ENCODE results near the gene DPP10.

DPP10 gene

GRCh38 chr2:115541814-115542213 is 1099.4 kb downstream of the DPP10 start:
- Histone ChIP-seq H3K9me3 (ENCODE audit: control insufficient read depth in 2 of 2, low read length in 2 of 2) (no peaks in the 10 kb centered on the region), H3K9ac (ENCODE audit: low read length in 2 of 2) (no peak overlapping the region), H3K36me3 (ENCODE audit: control insufficient read depth in 2 of 2, insufficient read depth in 2 of 2, low read length in 2 of 2) (no peaks in the 10 kb centered on the region), H3K4me1 (ENCODE audit: control insufficient read depth, insufficient read depth, low read length) (no peaks in the 10 kb centered on the region), H3K27ac (ENCODE audit: low read length) (no peak overlapping the region), H3K4me3 (ENCODE audit: low read length in 2 of 2) (no peak overlapping the region), H3K27me3 (ENCODE audit: control insufficient read depth in 1 of 2, insufficient read depth in 2 of 2, low read length in 2 of 2) (no peaks in the 10 kb centered on the region)

- no peak overlapping the region for H3K27ac ChIP-seq (ENCODE audit: low read length)
Observed at GRCh38 chr2:115542331-115542730, 1099.9 kb downstream of the DPP10 start.

DNA sequence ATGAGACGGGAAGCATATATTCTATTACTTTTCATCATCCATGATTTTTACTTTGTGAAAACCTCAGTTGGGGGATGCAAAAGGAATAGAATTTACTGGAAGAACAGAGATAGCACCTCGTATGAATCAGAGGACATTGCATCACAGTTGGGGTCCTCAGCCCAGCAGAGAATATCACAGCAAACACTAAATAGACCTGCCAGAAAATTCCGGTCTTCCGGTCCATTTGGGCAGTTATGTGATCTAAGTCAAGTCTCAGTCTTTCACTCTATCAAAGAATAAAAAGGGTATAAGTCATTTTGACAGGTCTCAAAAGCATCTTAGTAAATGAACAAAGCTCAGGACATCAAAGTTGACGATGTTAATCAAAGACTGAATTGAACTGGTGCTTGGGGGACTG is 1100.6 kb downstream of the DPP10 start:
- no peaks in the 10 kb centered on the region for H3K4me1 ChIP-seq (ENCODE audit: control insufficient read depth, insufficient read depth, low read length)
- no peaks in the 10 kb centered on the region for H3K27me3 ChIP-seq (ENCODE audit: control insufficient read depth in 1 of 2, insufficient read depth in 2 of 2, low read length in 2 of 2)
- H3K4me3 ChIP-seq (ENCODE audit: low read length in 2 of 2): no peak overlapping the region
- H3K27ac ChIP-seq (ENCODE audit: low read length): no peak overlapping the region
- H3K36me3 ChIP-seq (ENCODE audit: control insufficient read depth in 2 of 2, insufficient read depth in 2 of 2, low read length in 2 of 2): no peaks in the 10 kb centered on the region
- no peaks in the 10 kb centered on the region for H3K9me3 ChIP-seq (ENCODE audit: control insufficient read depth in 2 of 2, low read length in 2 of 2)
- no peak overlapping the region for H3K9ac ChIP-seq (ENCODE audit: low read length in 2 of 2)

More at GRCh38 chr2:115542331-115542730, 1099.9 kb downstream of the DPP10 start:
- H3K9ac ChIP-seq (ENCODE audit: low read length in 2 of 2): no peak overlapping the region
- H3K9me3 ChIP-seq (ENCODE audit: control insufficient read depth in 2 of 2, low read length in 2 of 2): no peaks in the 10 kb centered on the region
- no peak overlapping the region for H3K4me3 ChIP-seq (ENCODE audit: low read length in 2 of 2)
- no peaks in the 10 kb centered on the region for H3K27me3 ChIP-seq (ENCODE audit: control insufficient read depth in 1 of 2, insufficient read depth in 2 of 2, low read length in 2 of 2)
- no peaks in the 10 kb centered on the region for H3K36me3 ChIP-seq (ENCODE audit: control insufficient read depth in 2 of 2, insufficient read depth in 2 of 2, low read length in 2 of 2)
- H3K4me1 ChIP-seq (ENCODE audit: control insufficient read depth, insufficient read depth, low read length): no peaks in the 10 kb centered on the region

GRCh38 chr2:115543461-115543860 is 1101.0 kb downstream of the DPP10 start:
- H3K4me3 ChIP-seq (ENCODE audit: low read length in 2 of 2): no peak overlapping the region

GRCh38 chr2:115549611-115550130 is 1107.2 kb downstream of the DPP10 start:
- Histone ChIP-seq H3K27ac (ENCODE audit: low read length) (no peak overlapping the region), H3K9me3 (ENCODE audit: control insufficient read depth in 2 of 2, low read length in 2 of 2) (no peaks in the 10 kb centered on the region), H3K36me3 (ENCODE audit: control insufficient read depth in 2 of 2, insufficient read depth in 2 of 2, low read length in 2 of 2) (no peaks in the 10 kb centered on the region), H3K27me3 (ENCODE audit: control insufficient read depth in 1 of 2, insufficient read depth in 2 of 2, low read length in 2 of 2) (no peaks in the 10 kb centered on the region), H3K9ac (ENCODE audit: low read length in 2 of 2) (no peak overlapping the region), H3K4me1 (ENCODE audit: control insufficient read depth, insufficient read depth, low read length) (no peaks in the 10 kb centered on the region), H3K4me3 (ENCODE audit: low read length in 2 of 2) (no peak overlapping the region)

More at GRCh38 chr2:115543461-115543860, 1101.0 kb downstream of the DPP10 start:
- Histone ChIP-seq H3K36me3 (ENCODE audit: control insufficient read depth in 2 of 2, insufficient read depth in 2 of 2, low read length in 2 of 2) (no peaks in the 10 kb centered on the region), H3K27ac (ENCODE audit: low read length) (no peak overlapping the region), H3K9ac (ENCODE audit: low read length in 2 of 2) (no peak overlapping the region), H3K4me1 (ENCODE audit: control insufficient read depth, insufficient read depth, low read length) (no peaks in the 10 kb centered on the region), H3K27me3 (ENCODE audit: control insufficient read depth in 1 of 2, insufficient read depth in 2 of 2, low read length in 2 of 2) (no peaks in the 10 kb centered on the region), H3K9me3 (ENCODE audit: control insufficient read depth in 2 of 2, low read length in 2 of 2) (no peaks in the 10 kb centered on the region)

GRCh38 chr2:115552726-115553125 is 1110.3 kb downstream of the DPP10 start:
- Histone ChIP-seq H3K36me3 (ENCODE audit: control insufficient read depth in 2 of 2, insufficient read depth in 2 of 2, low read length in 2 of 2) (no peaks in the 10 kb centered on the region), H3K9me3 (ENCODE audit: control insufficient read depth in 2 of 2, low read length in 2 of 2) (no peaks in the 10 kb centered on the region), H3K27me3 (ENCODE audit: control insufficient read depth in 1 of 2, insufficient read depth in 2 of 2, low read length in 2 of 2) (no peaks in the 10 kb centered on the region), H3K4me3 (ENCODE audit: low read length in 2 of 2) (no peak overlapping the region), H3K27ac (ENCODE audit: low read length) (no peak overlapping the region), H3K9ac (ENCODE audit: low read length in 2 of 2) (no peak overlapping the region), H3K4me1 (ENCODE audit: control insufficient read depth, insufficient read depth, low read length) (no peaks in the 10 kb centered on the region)

- Histone ChIP-seq H3K9ac (ENCODE audit: low read length in 2 of 2) (no peak overlapping the region), H3K4me1 (ENCODE audit: control insufficient read depth, insufficient read depth, low read length) (no peaks in the 10 kb centered on the region), H3K4me3 (ENCODE audit: low read length in 2 of 2) (no peak overlapping the region), H3K9me3 (ENCODE audit: control insufficient read depth in 2 of 2, low read length in 2 of 2) (no peaks in the 10 kb centered on the region), H3K27me3 (ENCODE audit: control insufficient read depth in 1 of 2, insufficient read depth in 2 of 2, low read length in 2 of 2) (no peaks in the 10 kb centered on the region), H3K27ac (ENCODE audit: low read length) (no peak overlapping the region), H3K36me3 (ENCODE audit: control insufficient read depth in 2 of 2, insufficient read depth in 2 of 2, low read length in 2 of 2) (no peaks in the 10 kb centered on the region)
Observed at GRCh38 chr2:115554153-115554552, 1111.7 kb downstream of the DPP10 start.

DNA sequence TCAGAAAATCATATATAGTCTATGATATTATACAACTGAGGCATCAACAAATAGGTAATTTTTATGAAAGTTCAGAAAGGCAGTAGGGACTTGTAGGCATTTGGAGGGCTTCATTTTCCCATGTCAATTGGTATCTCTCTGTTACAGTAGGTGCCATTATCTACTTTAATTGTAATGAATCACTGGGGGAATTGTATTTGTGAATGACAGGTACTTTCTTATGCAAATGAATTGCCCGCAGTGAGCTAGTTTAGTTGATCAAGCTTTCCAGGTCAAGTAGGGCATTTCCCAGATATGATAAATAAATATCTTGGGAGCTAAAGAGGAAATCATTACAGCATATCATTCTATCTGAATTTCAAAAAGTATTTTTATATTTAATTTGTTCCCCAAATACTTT is 1116.3 kb downstream of the DPP10 start:
- Histone ChIP-seq H3K4me1 (ENCODE audit: control insufficient read depth, insufficient read depth, low read length) (no peaks in the 10 kb centered on the region), H3K9ac (ENCODE audit: low read length in 2 of 2) (no peak overlapping the region), H3K9me3 (ENCODE audit: control insufficient read depth in 2 of 2, low read length in 2 of 2) (no peaks in the 10 kb centered on the region), H3K27ac (ENCODE audit: low read length) (no peak overlapping the region), H3K36me3 (ENCODE audit: control insufficient read depth in 2 of 2, insufficient read depth in 2 of 2, low read length in 2 of 2) (no peaks in the 10 kb centered on the region), H3K27me3 (ENCODE audit: control insufficient read depth in 1 of 2, insufficient read depth in 2 of 2, low read length in 2 of 2) (no peaks in the 10 kb centered on the region), H3K4me3 (ENCODE audit: low read length in 2 of 2) (no peak overlapping the region)

DNA sequence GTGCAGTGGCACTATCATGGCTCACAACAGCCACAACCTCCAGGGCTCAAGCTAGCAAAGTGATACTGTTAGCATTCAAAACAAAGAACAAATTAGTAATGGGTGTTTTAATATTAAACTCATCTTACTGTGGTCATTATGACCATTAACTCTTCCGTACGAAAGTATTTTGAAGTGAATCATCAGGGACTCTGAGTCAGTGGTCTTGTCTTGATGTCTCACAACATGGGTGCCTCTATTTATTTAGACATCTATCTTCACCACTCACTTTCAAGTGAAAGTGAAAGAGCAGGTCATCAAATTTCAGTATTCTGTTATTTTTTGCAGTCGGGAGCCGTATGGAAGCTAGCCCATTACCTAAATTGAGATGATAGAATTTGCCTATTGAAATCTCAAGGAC is 1118.2 kb downstream of the DPP10 start:
- H3K9me3 ChIP-seq (ENCODE audit: control insufficient read depth in 2 of 2, low read length in 2 of 2): no peaks in the 10 kb centered on the region
- H3K9ac ChIP-seq (ENCODE audit: low read length in 2 of 2): no peak overlapping the region
- H3K4me1 ChIP-seq (ENCODE audit: control insufficient read depth, insufficient read depth, low read length): no peaks in the 10 kb centered on the region
- H3K27me3 ChIP-seq (ENCODE audit: control insufficient read depth in 1 of 2, insufficient read depth in 2 of 2, low read length in 2 of 2): no peaks in the 10 kb centered on the region
- H3K36me3 ChIP-seq (ENCODE audit: control insufficient read depth in 2 of 2, insufficient read depth in 2 of 2, low read length in 2 of 2): no peaks in the 10 kb centered on the region
- H3K27ac ChIP-seq (ENCODE audit: low read length): no peak overlapping the region
- H3K4me3 ChIP-seq (ENCODE audit: low read length in 2 of 2): no peak overlapping the region

- H3K4me3 ChIP-seq (ENCODE audit: low read length in 2 of 2): no peak overlapping the region
- H3K27ac ChIP-seq (ENCODE audit: low read length): no peak overlapping the region
- no peak overlapping the region for H3K9ac ChIP-seq (ENCODE audit: low read length in 2 of 2)
- no peaks in the 10 kb centered on the region for H3K9me3 ChIP-seq (ENCODE audit: control insufficient read depth in 2 of 2, low read length in 2 of 2)
- H3K4me1 ChIP-seq (ENCODE audit: control insufficient read depth, insufficient read depth, low read length): no peaks in the 10 kb centered on the region
- H3K36me3 ChIP-seq (ENCODE audit: control insufficient read depth in 2 of 2, insufficient read depth in 2 of 2, low read length in 2 of 2): no peaks in the 10 kb centered on the region
- H3K27me3 ChIP-seq (ENCODE audit: control insufficient read depth in 1 of 2, insufficient read depth in 2 of 2, low read length in 2 of 2): no peaks in the 10 kb centered on the region
Observed at GRCh38 chr2:115568643-115569042, 1126.2 kb downstream of the DPP10 start.

DNA sequence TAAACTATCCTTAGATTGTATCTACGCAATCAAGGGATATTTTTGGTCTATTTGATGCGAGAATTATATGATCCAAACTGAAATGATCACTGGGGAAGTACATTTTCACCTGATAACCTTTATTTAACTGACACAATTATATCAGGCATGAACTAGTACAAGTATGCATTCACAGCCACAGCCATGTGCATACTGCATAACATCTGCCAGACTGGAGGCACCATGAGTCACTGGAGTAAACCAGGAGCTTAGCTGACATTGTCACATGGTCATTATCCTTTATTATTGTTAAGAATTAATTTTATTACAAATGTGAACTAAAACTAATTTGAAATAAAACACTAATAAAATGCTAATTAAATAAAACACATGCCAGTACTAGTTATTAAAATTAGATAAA is 1127.1 kb downstream of the DPP10 start:
- Histone ChIP-seq H3K9me3 (ENCODE audit: control insufficient read depth in 2 of 2, low read length in 2 of 2) (no peaks in the 10 kb centered on the region), H3K36me3 (ENCODE audit: control insufficient read depth in 2 of 2, insufficient read depth in 2 of 2, low read length in 2 of 2) (no peaks in the 10 kb centered on the region), H3K9ac (ENCODE audit: low read length in 2 of 2) (no peak overlapping the region), H3K4me1 (ENCODE audit: control insufficient read depth, insufficient read depth, low read length) (no peaks in the 10 kb centered on the region), H3K4me3 (ENCODE audit: low read length in 2 of 2) (no peak overlapping the region), H3K27me3 (ENCODE audit: control insufficient read depth in 1 of 2, insufficient read depth in 2 of 2, low read length in 2 of 2) (no peaks in the 10 kb centered on the region), H3K27ac (ENCODE audit: low read length) (no peak overlapping the region)
